UCSD-AML1 (cell line): ENCODE measurements around the gene GFRAL.

Experiments
- DNase-seq: peaks from one replicate; lab custom pipeline; 2025; ENCODE audit not compliant: unreplicated experiment; lab: John Stamatoyannopoulos, UW

Gene GFRAL

GRCh38 chr6:55433446-55434130 is 106.3 kb downstream of the GFRAL start:
- no peak for DNase-seq

DNA sequence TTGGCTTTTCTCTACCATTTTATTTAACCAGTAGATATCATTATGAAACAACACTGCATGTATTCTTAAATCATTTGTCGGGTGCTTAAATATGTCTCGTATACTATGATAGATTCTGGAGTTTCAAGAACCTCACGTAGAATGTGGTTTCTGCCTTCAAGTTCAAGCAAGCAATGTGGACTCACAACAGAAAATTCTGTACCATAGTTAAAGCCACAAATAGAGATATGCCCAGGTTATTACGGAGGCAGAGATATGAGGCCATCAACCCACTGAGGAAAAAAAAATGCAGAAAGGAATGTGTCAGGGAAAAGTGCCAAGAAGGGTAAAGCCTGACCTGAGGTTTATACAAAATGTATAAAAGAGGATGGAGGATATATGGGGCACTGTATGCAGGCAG is 109.9 kb downstream of the GFRAL start:
- DNase-seq, result no peak

GRCh38 chr6:55438203-55438602 is 110.9 kb downstream of the GFRAL start:
- no peak for DNase-seq

- no peak for DNase-seq
Observed at GRCh38 chr6:55443238-55444134, 116.2 kb downstream of the GFRAL start.

- no peak for DNase-seq
Observed at GRCh38 chr6:55445648-55446204, 118.5 kb downstream of the GFRAL start.

DNA sequence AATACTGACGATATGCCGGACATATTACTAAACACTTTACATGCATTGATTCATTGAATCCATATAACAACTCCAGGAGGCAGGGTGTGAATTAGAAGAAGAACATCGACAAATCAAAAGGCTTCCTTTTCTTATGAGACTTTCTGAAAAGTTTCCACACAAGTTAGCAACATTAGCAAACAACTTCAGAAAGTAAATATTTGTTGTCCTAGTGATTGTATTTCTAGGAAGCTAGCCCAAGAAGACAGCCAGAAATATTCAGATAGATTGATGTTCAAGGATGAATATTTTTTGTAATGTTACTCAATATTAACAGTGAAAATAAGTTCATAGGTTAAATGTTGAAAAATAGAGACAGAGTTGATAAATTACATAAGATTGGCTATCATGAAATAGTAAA is 120.6 kb downstream of the GFRAL start:
- no peak for DNase-seq

DNA sequence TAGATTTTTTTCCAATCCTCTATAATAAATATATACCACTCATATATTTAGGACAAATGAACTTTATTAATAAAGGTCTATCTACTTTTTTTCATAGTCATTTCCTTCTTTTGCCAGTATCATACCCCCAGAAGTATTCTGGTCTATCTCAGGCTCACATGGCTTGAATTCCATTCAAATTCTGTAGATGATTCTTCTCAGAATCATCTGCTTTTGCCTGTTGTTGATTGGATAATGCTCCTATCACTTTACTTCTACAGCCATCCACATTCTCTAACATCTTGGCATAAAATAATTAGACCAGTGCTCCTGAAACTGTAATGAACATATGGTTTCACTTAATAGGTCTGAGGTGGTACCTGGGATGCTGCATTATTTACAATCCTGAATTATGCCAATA is 121.2 kb downstream of the GFRAL start:
- no peak for DNase-seq

GRCh38 chr6:55449225-55449624 is 122.0 kb downstream of the GFRAL start:
- no peak for DNase-seq

DNA sequence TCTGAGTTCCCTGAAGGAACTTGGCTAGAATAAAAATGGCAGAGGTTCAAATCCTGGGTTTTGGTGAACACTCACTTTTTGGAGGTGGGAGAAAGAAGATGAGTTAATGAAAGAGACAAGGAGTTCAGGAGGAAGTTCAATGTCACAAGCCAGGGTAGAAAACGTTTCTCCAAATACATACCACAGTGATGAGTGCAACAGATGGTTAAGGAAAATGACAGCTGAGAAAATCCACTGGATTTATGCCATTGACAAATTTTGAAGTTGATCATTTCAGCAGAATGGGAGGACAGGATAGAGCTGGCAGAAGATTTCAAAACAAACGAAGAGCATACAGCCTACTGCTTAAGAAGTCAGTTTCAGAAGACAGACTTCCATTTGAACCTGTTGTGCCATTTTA is 122.7 kb downstream of the GFRAL start:
- DNase-seq, result no peak
